ENCODE measurements around the gene CELA3B.
A peak's percentile ranks its signal among the peaks of the same experiment; 100 is the strongest.

GRCh38 chr1:21937372-21938121, 39.3 kb upstream of the CELA3B start:
- TF ChIP-seq CTCF (IDR thresholded peaks at IDR 0.05), result peak in 2 of 5 experiments; percentile 32 to 35
- peak; percentile 46 to 48 for TF ChIP-seq POLR2A (IDR thresholded peaks at IDR 0.05)
